AG04449 (cell line): ENCODE results near the gene TBC1D10A.
A peak's percentile ranks its signal among the peaks of the same experiment; 100 is the strongest.

Experiments used
- CTCF ChIA-PET: fragments of 350-600 bp; formaldehyde crosslinking; extraction: SDS; loops from one replicate; lab custom pipeline; 2021; ENCODE audit warnings: antibody characterized with exemption; lab: Yijun Ruan, JAX
- POLR2A ChIA-PET: fragments of 400-600, 350-600 bp; formaldehyde crosslinking; extraction: SDS; loops from one replicate; lab custom pipeline; 2020; ENCODE audit warnings: antibody characterized with exemption, inconsistent platforms; lab: Yijun Ruan, JAX
- DNase-seq: peaks from one replicate; pipeline ENCODE4 v3.0.0-alpha.2; 2010; ENCODE audit warnings: low read depth, low spot score
- H3K4me3 ChIP-seq: 2 replicates; pipeline ENCODE4 v1.5.1; 2011; ENCODE audit warnings: low read depth, mild to moderate bottlenecking, control low read depth, low read length
- TF ChIP-seq, protein P1 (sequence below): IDR thresholded peaks from one replicate; pipeline ENCODE4 v1.5.1; 2011; ENCODE audit warnings: mild to moderate bottlenecking, moderate library complexity, low read length, control low read depth, inconsistent platforms; ENCODE audit not compliant: insufficient read depth; ENCODE audit errors: missing control alignments

TBC1D10A gene

DNA sequence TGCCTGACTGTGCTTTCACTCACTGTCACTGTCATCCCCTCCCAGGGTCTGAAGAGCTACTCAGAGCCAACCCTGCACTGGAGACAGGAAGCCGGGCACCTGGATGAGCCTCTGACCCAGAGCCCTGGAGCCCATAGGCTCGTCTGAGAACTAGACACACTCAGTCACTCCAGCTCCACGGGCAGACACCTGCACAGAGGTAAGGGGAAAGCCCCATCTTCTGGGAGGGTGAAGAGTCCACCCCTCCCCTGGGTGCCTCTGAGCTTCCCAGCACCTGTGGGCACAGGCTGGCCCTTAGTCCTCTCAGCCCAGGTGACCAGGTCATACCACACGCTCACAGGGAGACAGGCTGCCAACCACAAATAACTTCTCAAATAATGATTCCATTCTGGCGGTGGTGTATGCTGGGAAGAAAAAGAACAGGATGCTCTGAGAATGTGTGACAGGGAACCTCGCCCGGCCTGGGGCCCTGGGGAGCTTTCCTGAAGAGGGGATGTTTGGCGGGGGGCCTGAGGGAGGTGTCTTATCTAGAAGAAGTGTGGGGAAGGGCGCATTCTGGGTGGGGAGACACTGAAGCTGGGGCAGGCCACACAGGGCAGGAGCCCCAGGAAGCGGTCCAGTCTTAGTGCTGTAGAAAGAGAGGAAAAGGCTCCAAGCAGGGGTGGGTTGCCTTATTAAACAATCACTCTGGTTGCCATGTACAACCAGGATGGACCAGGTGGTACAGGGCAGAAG, 35.3 kb upstream of the TBC1D10A start:
- DNase-seq: no peak
- ChIA-PET CTCF (interaction anchor here (1.3 to 2.9 kb wide), 3 partner anchors 9 to 101 kb away, joined by 3 to 9 read pairs (median 4); no protein-coding TSS in a partner anchor), POLR2A (no interaction called here)
- H3K4me3 ChIP-seq: no peak overlapping the region
- TF ChIP-seq, protein P1, sequence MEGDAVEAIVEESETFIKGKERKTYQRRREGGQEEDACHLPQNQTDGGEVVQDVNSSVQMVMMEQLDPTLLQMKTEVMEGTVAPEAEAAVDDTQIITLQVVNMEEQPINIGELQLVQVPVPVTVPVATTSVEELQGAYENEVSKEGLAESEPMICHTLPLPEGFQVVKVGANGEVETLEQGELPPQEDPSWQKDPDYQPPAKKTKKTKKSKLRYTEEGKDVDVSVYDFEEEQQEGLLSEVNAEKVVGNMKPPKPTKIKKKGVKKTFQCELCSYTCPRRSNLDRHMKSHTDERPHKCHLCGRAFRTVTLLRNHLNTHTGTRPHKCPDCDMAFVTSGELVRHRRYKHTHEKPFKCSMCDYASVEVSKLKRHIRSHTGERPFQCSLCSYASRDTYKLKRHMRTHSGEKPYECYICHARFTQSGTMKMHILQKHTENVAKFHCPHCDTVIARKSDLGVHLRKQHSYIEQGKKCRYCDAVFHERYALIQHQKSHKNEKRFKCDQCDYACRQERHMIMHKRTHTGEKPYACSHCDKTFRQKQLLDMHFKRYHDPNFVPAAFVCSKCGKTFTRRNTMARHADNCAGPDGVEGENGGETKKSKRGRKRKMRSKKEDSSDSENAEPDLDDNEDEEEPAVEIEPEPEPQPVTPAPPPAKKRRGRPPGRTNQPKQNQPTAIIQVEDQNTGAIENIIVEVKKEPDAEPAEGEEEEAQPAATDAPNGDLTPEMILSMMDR: no peak

DNA sequence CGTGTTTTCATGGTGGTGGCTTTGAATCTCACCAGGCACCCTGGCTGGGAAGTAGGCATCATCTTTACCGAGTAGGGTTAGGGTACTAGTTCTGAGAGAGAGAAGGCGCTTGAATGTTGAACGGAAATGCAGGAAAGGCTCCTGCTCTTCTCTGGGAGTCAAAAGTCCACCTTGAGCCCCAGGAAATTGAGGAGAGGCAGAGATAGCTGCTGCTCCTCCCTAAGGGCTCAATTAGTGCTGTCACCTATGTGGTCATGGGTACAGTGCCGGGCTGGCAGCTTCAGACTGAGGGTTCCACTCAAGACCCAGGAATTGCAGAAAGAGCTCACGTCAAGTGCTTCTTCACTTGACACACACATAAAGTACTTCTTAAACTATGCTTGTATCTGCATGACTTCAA, 31.8 kb upstream of the TBC1D10A start:
- TF ChIP-seq, protein P1: no peak
- DNase-seq: no peak
- no peak overlapping the region for H3K4me3 ChIP-seq
- ChIA-PET CTCF (interaction anchor here (1.0 to 1.5 kb wide), 2 partner anchors 29 to 95 kb away, joined by 3 to 6 read pairs; partner anchors contain the start of gene RNF215), POLR2A (no interaction called here)

DNA sequence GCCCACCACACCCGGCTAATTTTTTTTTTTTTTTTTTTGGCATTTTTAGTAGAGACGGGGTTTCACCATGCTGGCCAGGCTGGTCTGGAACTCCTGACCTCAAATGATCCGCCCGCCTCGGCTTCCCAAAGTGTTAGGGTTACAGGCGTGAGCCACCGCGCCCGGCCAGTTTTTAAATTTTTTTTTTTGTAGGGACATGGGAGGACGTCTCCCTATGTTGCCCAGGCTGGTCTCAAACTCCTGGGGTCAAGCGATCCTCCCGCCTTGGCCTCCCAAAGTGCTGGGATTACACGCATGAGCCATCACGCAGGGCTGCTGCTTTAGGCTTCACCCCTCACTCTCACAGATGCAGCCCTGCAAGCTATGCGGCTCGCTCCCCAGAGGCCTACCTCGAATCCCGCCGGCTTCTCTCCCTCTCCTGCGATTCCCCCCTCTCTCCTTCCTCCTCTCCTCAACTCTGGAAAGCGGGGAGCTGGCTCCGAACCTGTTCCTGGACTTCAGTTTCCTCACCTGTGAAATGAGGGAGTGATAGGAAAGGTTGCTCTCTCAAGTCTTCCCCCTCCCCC, 31.0 kb upstream of the TBC1D10A start:
- TF ChIP-seq, protein P1: no peak
- peak overlapping the region; percentile 84 for H3K4me3 ChIP-seq
- POLR2A ChIA-PET: interaction anchor here (1.3 to 2.1 kb wide), 2 partner anchors 31 to 66 kb away, joined by 7 to 8 read pairs; partner anchors contain the start of gene TBC1D10A
- no peak for DNase-seq
- CTCF ChIA-PET: interaction anchor here (1.0 to 2.1 kb wide), 3 partner anchors 10 to 70 kb away, joined by 3 to 11 read pairs (median 6); partner anchors contain the start of gene RNF215

DNA sequence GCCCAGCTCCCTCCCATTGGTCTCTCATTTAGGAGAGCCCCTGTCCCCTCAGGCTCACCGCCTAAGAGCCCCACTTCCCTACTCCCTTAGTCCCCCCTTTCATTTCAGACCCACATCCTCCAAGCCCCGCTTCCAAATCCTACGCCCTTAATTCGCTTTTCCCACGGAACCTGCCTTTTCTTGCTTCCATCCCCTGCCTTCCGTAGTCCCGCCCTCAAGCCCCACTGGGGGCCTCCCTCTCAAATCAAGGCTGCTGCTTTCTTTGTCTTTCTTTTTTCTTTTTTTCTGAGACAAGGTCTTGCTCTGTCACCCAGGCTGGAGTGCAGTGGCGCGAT, 30.5 kb upstream of the TBC1D10A start:
- H3K4me3 ChIP-seq: peak overlapping the region; percentile 84
- POLR2A ChIA-PET: interaction anchor here (0.6 to 2.1 kb wide), 7 partner anchors 9 to 102 kb away, joined by 3 to 8 read pairs (median 6); partner anchors contain the start of genes CASTOR1 and TBC1D10A
- TF ChIP-seq, protein P1: no peak
- CTCF ChIA-PET: interaction anchor here (1.0 to 2.5 kb wide), 5 partner anchors 10 to 248 kb away, joined by 3 to 11 read pairs (median 5); partner anchors contain the start of gene RNF215
- DNase-seq: no peak

DNA sequence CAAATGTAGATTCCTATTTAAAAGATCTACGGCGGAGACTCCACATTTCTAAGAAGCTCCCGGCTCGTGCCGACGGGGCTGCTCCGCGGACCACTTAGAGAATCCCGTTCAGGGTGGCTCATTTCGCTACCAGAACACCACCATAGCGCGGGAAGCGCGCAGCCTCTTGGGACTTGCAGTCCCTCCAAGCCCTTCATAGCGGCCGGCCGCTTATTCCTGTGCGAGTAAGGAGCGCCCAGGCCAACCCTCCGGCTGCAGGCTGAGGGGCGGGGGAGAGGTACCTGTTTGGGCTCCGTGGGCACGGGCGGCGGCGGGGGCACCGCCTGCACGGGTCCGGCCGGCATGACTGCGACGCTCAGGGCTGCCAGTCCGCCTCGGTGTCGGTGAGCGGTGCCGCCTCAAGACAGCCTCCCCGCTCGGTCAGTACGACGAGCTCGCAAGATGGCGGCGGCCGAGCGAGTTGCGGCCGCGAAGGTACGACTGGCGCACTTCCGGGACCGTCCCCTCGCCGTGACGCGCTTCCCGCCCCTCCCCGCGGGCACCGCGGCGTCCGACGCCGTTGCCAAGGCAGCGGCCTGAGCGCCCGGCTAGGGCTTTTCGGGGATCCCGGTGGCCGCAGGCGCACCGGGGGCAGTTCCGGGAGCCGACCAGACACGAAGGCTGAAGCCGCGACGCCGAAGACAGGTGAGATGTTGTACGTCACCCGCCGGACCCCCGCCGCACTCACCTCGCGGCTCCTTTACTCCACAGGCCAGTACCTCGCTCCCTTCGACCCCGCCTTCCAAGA, 29.9 kb upstream of the TBC1D10A start, which contains the start of the genes CCDC157 and SF3A1:
Gene CCDC157 (plus strand): TSS at position 559 of the 787 bp plus-strand sequence. CDS start 8,994 bp downstream, outside the sequence.
Gene SF3A1 (minus strand): TSS at position 446 of the 787 bp plus-strand sequence. CDS start 102 bp downstream, at position 344.
- peak within 1 kb of the TSS; percentile 84 for H3K4me3 ChIP-seq
- ChIA-PET CTCF (interaction anchor here (1.0 to 2.5 kb wide), 6 partner anchors 11 to 248 kb away, joined by 3 to 11 read pairs (median 5); partner anchors contain the start of gene RNF215), POLR2A (interaction anchor here (0.6 to 2.1 kb wide), 8 partner anchors 8 to 101 kb away, joined by 3 to 8 read pairs (median 5); partner anchors contain the start of genes CASTOR1 and TBC1D10A)
- peak; percentile 45 for DNase-seq
- TF ChIP-seq, protein P1: no peak
